Esophagus (tissue), 2 donors: ENCODE data around the gene HOMER2. TPM values are rescaled to one million over a fixed set of nuclear protein-coding genes. Genes with fewer than 3 reads are reported as not detected.

Experiments used
- H3K27ac ChIP-seq, 2 donors: one replicate each; pipeline ENCODE4 v1.5.1; 2013; ENCODE audit warnings: low read depth in 2 of 2, mild to moderate bottlenecking in 2 of 2, inconsistent platforms in 1 of 2, low read length in 1 of 2, moderate library complexity in 1 of 2
- H3K27me3 ChIP-seq, 2 donors: one replicate each; pipeline ENCODE4 v1.6.1; 2013; ENCODE audit warnings: low read length in 2 of 2, control low read depth in 1 of 2, mild to moderate bottlenecking in 1 of 2; ENCODE audit not compliant: insufficient read depth in 2 of 2, control insufficient read depth in 1 of 2
- H3K36me3 ChIP-seq, 2 donors: one replicate each; pipeline ENCODE4 v1.6.1; 2013; ENCODE audit warnings: low read length in 1 of 2; ENCODE audit not compliant: control insufficient read depth in 2 of 2, insufficient read depth in 2 of 2
- H3K4me1 ChIP-seq, 2 donors: one replicate each; pipeline ENCODE4 v1.6.1; 2013; ENCODE audit warnings: low read length in 1 of 2; ENCODE audit not compliant: control insufficient read depth in 2 of 2, insufficient read depth in 2 of 2
- H3K4me3 ChIP-seq, 2 donors: one replicate each; pipeline ENCODE4 v1.5.1; 2013; ENCODE audit warnings: low read length in 2 of 2, mild to moderate bottlenecking in 2 of 2, low read depth in 1 of 2, moderate library complexity in 1 of 2
- H3K9me3 ChIP-seq, 2 donors: one replicate each; pipeline ENCODE4 v1.6.1; 2013; ENCODE audit warnings: mild to moderate bottlenecking in 2 of 2, low read depth in 1 of 2, low read length in 1 of 2, moderate library complexity in 1 of 2; ENCODE audit not compliant: control insufficient read depth in 2 of 2, insufficient read depth in 1 of 2
- WGBS, 2 donors: extraction: QIAGEN DNeasy Blood & Tissue Kit; methylation state at CpG; one replicate each; pipeline ENCODE4 v1.1.7; 2013; 5-methylcytosine and 5-hydroxymethylcytosine counted together
- polyA plus RNA-seq, 2 donors: library from polyadenylated mRNA; stranded (reverse); fragments of 200-250 nt; gene quantifications; one replicate each; pipeline ENCODE4 v1.2.3, GENCODE V29; 2013
- donor health status: healthy with polysubstance abuse.
- donor health status: Bipolar disorder and iron deficiency.

HOMER2 gene
- polyA plus RNA-seq, 2 donors, result 13.8 to 23.0 TPM

DNA sequence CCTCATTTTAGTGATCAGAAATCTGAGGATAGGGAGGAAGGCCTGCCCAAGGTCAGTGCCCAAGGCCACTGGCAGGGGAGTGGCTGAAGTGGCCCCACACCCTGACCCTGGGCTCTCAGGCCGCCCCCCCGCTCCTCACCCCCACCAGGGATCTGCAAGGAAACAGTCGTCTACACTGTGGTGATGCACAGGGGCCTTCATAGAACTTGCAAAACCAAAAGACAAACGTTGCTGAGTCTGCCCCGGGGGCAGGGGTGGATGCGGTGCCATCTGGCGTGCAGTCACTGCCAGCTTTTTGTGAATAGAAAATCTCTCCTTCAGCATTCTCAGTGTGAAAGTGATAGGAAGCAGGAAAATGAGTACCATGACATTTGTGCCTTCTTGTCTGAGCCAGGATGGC is 101.8 kb downstream of the HOMER2 start:
- WGBS, 2 donors, result 54 to 56% methylated on average over 7 of the region's 7 CpGs
- no peak overlapping the region for H3K27ac ChIP-seq

DNA sequence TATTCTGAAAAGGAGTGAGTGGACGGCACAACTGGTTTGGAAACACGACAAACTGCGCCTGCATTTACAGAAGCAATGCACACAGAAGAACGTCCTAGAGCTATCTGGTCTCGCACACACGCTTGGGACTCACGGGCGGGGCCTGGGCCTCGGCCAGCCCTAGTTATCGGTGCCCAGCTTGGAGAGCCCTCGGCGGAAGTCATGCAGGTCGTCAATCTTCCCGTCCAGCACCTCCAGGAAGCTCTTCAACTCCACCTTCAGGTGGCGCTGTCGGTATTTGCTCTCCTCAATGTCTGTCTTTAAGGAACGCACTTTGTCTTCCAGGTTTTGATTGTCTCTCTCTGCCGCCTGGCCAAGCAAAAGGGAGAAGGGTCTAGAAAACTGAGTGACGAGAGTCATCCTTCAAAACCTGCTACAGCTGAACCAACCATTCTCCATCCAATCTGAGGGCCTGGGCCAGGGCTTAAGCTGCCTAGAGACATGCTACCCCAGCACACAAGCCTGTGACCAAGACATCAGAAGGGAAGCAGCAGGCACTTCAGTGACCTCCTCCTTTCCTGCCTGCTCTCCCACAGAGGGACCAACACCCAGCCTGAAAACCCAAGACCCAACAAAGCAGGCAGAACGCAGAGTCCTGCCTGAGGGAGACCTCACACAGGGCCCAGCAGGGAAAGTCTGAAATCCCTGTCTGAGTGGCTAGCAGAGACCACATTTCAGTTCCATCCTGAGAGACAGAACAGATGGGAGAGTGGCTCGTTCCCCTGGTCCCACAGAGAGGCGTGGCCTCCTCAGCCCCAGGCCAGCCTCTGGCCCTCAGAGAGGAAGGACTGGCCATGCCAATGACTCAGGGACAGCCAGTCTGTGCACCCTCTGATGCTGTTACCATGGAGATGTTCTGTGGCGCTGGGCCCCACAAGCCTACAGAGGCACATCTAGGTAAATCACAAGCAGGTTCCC is 102.7 kb downstream of the HOMER2 start:
- WGBS, 2 donors, result 21 to 22% methylated on average over 23 of the region's 23 CpGs
- no peaks in the 10 kb centered on the region for H3K9me3 ChIP-seq
- no peak overlapping the region for H3K4me3 ChIP-seq
- peak overlapping the region in 1 of 2 donors; percentile 37 for H3K27ac ChIP-seq
- peaks cover 2 to 3% of the 10 kb centered on the region in 2 donors for H3K4me1 ChIP-seq
- H3K36me3 ChIP-seq, result peaks cover 0 to 14% of the 10 kb centered on the region in 2 donors
- H3K27me3 ChIP-seq, result no peaks in the 10 kb centered on the region

More for the DNA sequence above, 101.8 kb downstream of the HOMER2 start:
- H3K36me3 ChIP-seq, result peaks cover 0 to 14% of the 10 kb centered on the region in 2 donors
- H3K4me3 ChIP-seq, result no peak overlapping the region
- H3K9me3 ChIP-seq, result no peaks in the 10 kb centered on the region
- peaks cover 2 to 3% of the 10 kb centered on the region in 2 donors for H3K4me1 ChIP-seq
- no peaks in the 10 kb centered on the region for H3K27me3 ChIP-seq

DNA sequence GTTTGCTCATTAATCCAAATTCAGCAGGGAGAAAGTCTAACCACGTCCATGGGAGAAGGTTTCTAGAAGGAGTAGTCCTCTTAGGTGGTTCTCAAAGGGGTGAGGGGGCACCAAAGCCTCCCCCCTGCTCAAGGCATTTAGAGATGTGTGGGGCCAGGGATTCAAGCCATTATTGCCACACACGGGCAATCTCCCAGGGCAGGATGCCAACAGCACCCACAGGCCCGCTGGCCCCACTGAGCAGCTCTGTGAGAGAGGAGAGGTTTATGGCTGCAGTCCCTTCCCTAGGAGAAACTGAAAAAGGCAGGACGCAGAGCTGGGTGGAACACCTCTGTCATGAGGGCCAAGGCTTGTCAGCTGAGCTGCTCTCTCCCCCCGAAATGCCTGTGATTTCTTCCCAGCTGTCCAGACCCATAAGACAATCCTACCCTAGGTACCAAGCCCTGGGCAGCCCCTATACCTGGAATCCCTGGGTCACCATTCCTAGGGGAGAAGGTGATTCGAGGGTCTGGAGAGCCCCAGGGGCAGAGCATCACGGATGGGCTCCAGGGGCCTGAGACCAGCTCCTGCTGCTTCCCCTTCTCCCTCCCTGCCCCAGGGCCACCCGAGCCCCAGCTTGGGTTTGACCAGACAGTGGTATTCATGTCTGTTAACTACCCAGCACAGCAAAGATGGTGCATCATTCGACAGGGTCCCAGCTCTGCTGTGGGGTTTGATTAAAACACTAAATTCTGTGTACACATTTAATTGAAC is 104.1 kb downstream of the HOMER2 start:
- H3K27me3 ChIP-seq, result no peaks in the 10 kb centered on the region
- H3K9me3 ChIP-seq, result no peaks in the 10 kb centered on the region
- no peak overlapping the region for H3K27ac ChIP-seq
- 77 to 81% methylated on average over 8 to 9 of the region's 9 CpGs for WGBS, 2 donors
- H3K36me3 ChIP-seq, result peaks cover 0 to 10% of the 10 kb centered on the region in 2 donors
- H3K4me1 ChIP-seq, result peaks cover 2 to 3% of the 10 kb centered on the region in 2 donors
- no peak overlapping the region for H3K4me3 ChIP-seq

DNA sequence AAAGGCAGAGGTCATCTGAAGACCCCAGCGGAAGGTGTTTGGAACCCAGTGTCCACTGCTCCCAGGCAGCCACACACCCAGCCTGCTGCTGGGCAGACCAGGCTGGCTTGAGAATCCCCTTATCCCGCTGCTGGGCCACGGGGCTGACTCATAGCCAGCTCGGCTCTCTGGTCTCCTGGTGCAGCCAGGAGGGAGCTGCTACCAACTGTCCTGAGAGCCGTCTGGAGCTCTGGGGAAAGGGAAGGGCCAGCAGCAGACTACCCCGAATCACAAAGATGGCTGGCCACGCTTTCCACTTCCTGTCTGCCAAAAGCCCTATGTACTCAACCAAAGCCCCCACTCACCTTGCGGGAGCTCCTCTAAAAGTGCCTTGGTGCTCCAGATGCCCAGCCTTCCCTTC is 104.8 kb downstream of the HOMER2 start:
- peaks cover 2 to 3% of the 10 kb centered on the region in 2 donors for H3K4me1 ChIP-seq
- peaks cover 0 to 7% of the 10 kb centered on the region in 2 donors for H3K36me3 ChIP-seq
- H3K4me3 ChIP-seq, result no peak overlapping the region
- 75% methylated on average over 8 of the region's 8 CpGs for WGBS, 2 donors
- H3K9me3 ChIP-seq, result no peaks in the 10 kb centered on the region
- H3K27me3 ChIP-seq, result no peaks in the 10 kb centered on the region
- H3K27ac ChIP-seq, result no peak overlapping the region

DNA sequence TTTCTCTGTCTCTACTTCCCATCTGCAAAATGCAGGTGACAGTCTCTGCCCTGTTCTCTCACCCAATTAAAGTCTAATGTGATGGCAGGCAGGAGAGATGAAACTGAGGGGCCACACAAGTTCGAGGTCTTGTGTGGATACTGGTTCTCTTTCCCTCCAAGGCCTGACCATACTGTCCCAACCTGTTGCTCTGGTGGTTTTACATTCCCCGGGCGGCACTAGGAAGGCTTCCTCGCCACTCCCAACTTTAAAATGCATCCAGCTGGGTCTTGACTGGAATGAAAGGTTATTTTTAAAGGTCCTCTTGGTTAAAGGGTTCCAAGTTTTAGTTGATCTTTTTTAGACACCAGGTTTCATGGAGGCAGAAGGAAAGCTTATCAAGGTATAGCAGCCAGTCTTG is 105.9 kb downstream of the HOMER2 start:
- WGBS, 2 donors, result 69 to 71% methylated on average over 4 of the region's 4 CpGs
- Histone ChIP-seq H3K4me1 (peaks cover 2 to 3% of the 10 kb centered on the region in 2 donors), H3K36me3 (peaks cover 0 to 2% of the 10 kb centered on the region in 2 donors), H3K4me3 (no peak overlapping the region), H3K27me3 (no peaks in the 10 kb centered on the region), H3K27ac (no peak overlapping the region), H3K9me3 (no peaks in the 10 kb centered on the region)

DNA sequence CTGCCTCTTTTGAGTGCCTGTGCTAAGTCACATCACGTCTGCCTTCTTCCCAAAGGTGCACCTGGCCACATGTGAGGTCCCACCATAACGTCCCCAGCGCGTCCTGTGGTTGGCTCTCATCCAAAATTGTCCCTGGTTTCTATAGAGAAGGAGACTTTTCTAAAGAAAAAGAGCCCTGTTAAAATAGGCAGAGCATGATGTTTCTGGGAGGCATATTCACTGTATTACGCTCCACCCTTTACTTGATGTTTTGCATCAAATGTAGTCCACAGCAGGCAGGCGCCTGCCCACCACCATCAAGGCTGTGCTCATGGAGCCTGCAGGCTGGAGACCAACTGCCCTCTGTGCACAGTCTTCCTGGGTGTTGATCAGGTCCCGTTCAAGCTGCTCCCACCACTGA is 106.8 kb downstream of the HOMER2 start:
- no peaks in the 10 kb centered on the region for H3K36me3 ChIP-seq
- no peak overlapping the region for H3K27ac ChIP-seq
- H3K4me1 ChIP-seq, result peaks cover 2 to 3% of the 10 kb centered on the region in 2 donors
- 67 to 76% methylated on average over 7 of the region's 7 CpGs for WGBS, 2 donors
- no peaks in the 10 kb centered on the region for H3K27me3 ChIP-seq
- no peaks in the 10 kb centered on the region for H3K9me3 ChIP-seq
- no peak overlapping the region for H3K4me3 ChIP-seq

DNA sequence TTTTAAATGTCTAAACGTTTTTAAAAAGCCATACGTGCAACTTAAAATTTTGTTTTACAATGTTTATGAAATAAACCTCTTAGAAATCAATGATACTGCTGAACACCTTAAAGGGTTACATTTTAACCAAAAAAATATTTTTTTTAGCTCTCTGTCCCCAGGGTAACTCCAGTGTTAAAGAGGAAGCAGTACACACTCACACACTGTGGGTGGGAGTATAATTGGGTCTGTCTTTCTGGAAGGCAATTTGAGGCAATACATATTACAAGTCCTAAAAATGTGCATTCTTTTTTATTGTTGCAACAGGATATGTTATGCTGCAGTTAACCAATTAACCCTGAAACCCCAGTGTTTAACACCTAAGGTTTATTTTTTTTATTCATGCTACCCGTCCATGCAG is 109.0 kb downstream of the HOMER2 start:
- no peak overlapping the region for H3K27ac ChIP-seq
- H3K4me3 ChIP-seq, result no peak overlapping the region
- H3K27me3 ChIP-seq, result no peaks in the 10 kb centered on the region
- H3K4me1 ChIP-seq, result no peaks in the 10 kb centered on the region
- 84 to 85% methylated on average over 3 of the region's 3 CpGs for WGBS, 2 donors
- H3K36me3 ChIP-seq, result no peaks in the 10 kb centered on the region
- H3K9me3 ChIP-seq, result no peaks in the 10 kb centered on the region

DNA sequence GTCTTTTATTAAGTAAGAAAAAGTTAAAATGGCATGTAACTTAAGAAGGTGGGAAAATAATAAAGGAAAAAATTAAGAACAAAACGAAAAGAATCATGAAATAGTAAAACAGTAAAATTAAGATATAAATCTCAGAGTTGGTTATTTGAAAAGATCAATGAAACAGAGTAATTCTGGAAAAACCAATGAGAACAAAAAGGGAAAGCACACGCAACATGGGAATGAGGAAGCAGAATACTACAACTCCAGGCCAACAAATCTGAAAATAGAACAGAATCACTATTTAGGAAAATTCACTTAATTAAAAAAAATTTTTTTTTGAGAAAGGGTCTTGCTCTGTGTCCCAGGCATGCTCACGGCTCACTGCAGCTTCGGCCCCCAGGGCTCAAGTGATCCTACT is 112.4 kb downstream of the HOMER2 start:
- H3K27me3 ChIP-seq, result no peaks in the 10 kb centered on the region
- no peak overlapping the region for H3K27ac ChIP-seq
- H3K36me3 ChIP-seq, result peaks cover 12 to 21% of the 10 kb centered on the region in 2 donors
- no peaks in the 10 kb centered on the region for H3K4me1 ChIP-seq
- H3K9me3 ChIP-seq, result no peaks in the 10 kb centered on the region
- WGBS, 2 donors, result 96% methylated on average over 4 of the region's 4 CpGs
- H3K4me3 ChIP-seq, result no peak overlapping the region

DNA sequence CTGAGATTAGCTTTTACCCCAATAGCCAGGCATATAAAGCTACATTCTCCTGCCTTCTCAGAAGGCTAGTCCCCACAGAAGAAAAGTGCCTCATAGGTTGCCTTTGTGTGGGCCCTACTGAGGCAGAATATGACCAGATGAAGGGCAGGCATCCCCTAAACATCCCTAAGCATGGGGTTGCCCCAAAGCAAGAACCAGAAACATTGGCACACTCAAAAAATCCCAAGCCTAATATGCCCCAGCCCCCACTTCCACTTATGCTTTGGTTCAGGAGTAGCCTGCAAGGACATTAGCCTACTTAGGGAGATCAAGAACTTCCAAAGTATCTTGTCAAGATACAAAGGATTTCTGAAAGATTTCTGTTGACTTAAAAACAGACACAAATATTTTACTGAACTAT is 113.4 kb downstream of the HOMER2 start:
- H3K4me1 ChIP-seq, result no peaks in the 10 kb centered on the region
- H3K27ac ChIP-seq, result no peak overlapping the region
- no peak overlapping the region for H3K4me3 ChIP-seq
- no peaks in the 10 kb centered on the region for H3K27me3 ChIP-seq
- H3K36me3 ChIP-seq, result peaks cover 15 to 23% of the 10 kb centered on the region in 2 donors
- no peaks in the 10 kb centered on the region for H3K9me3 ChIP-seq
